SKM-1 (cell line): ENCODE results near the gene MEIKIN.

Experiments
- DNase-seq: peaks from one replicate; lab custom pipeline; 2025; ENCODE audit not compliant: unreplicated experiment; lab: John Stamatoyannopoulos, UW

The MEIKIN gene

GRCh38 chr5:131945551-131946168 lies at the start of gene MEIKIN:
Gene MEIKIN, minus strand, starts transcription at chr5:131945663. Its CDS starts 158 bp downstream, at chr5:131945505.
- DNase-seq = no peak

GRCh38 chr5:131994533-131995226 lies 49.2 kb upstream of the MEIKIN start:
- no peak for DNase-seq

DNA sequence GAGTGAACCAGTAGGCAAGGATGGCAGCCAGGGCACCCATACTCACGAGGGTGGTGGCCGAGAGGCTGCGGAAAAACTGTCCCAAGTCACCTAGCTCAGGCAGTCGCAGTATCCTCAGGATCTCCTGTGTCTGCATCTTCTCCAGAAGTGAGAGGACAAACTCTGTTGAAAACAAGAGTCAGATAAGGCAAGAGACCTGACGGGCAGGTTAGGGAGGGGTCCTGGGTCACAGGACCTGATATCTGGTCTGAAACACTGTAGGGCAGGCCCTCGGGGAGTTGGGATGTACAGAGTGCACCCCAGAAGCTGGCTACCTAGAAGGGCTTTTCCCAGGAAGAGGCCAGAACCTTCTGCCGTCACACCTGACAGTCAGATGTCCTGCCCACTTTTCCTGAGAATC lies 48.6 kb upstream of the MEIKIN start:
- DNase-seq = no peak

- DNase-seq = no peak
Measured at GRCh38 chr5:131993676-131994075, 48.2 kb upstream of the MEIKIN start.

GRCh38 chr5:131992370-131992769 lies 46.9 kb upstream of the MEIKIN start:
- no peak for DNase-seq

- DNase-seq = no peak
Measured at GRCh38 chr5:131991593-131992324, 46.3 kb upstream of the MEIKIN start.

DNA sequence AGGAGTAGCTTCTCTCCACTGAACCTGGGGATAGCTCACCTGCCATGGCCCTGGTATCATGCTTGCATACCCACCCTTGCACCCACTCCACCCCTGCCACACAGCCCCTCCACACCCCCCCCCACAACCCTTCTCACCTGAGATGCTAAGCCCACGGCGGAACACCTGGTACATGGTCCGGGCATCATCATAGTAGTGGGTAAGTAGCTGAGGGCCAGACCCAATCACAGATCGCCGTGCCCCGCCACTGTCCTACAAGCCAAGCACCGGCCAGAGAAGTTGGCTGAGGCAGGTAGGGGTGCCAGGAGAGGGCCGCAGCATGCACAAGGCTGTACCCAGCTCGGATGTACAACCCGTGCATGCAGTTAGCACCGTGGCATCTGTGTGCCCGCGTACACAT lies 45.3 kb upstream of the MEIKIN start:
- DNase-seq = no peak

DNA sequence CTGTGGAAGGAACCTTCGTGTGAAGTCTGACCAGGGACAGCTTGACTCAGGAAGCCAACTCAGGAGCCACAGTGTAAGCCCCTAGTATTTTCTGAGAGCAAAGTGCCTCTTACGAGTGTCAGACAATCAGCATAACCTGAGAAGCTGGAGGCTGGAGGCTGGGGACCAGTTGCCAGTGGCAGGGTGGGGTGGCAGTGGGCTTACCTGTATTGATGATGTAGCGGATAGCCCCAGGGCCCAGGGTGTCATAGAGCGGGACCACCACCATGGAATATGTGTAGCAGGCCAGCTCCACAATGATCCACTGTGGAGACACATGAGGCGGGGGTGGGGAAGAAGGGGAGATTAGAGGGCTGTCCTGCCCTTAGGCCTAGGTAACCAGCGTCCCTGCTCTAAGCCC lies 43.1 kb upstream of the MEIKIN start:
- no peak for DNase-seq

- DNase-seq = no peak
Measured at GRCh38 chr5:131987251-131987650, 41.8 kb upstream of the MEIKIN start.

DNA sequence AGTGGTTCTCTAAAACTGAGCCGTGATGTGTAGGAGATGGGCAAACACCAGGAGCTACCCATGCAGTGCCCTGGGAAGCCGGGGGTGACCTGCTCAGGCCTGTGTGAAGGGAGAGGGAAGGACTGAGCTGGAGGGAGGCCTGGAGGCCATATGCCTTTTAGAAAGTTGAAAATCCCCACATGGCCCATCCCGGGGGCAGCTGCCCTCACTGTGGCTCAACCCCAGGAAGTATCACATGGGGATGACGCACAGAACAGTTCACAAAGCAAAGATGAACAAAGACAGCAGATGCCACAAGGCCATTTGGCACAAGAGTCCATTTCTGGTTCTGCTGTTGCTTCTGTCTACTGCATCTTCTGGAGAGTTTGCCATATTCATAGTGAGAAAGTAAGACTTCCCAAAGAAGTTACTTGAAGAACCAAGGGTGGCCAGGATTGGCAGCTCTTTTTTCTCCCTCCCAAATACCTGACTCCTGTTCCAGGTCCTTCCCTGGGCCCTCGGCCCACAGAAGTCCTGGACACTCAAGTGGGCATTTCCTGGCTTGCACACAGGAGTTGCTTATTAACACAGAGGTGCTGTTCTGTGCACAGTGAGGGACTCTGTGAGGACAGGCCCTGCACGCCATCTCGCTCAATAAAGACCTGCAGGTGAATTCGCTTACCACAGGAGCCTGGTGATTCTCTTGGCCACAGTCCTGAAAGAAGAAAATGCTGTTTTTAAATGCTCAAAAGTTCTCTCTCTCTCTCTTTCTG lies 40.9 kb upstream of the MEIKIN start:
- DNase-seq = no peak

DNA sequence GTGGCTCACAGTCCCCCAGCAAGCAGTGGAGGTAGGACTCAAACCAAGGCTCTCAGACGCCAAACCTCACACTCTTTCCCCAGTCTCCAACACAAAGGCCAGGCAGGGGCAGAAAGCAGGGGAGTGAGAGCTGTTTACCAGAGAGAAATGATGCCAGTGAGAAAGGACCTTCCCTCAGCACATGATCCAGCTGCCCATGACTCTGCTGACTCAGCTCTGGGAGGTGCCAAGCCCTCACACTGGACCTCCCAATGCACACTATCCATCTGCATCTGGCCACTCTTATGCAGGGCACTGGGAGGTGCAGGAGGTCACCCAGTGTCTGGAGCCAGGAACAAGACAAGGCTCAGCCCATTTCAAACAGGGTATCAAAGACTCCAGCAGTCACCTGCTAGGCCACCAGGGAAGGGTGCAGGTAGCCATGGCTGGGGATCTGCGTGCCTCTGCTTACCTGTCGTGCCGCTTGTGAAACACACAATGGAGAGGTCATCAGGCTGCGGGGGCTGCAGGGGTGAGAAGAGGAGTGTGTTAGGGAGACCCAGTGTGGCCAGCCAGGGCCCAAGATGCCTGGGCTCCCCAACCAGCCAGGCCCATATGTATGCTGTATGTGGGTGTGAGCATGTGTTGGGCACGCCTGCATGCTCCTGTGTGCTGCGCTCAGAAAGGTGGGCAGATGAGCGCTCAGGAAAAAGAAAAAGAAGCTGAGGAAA lies 39.6 kb upstream of the MEIKIN start:
- DNase-seq = no peak

GRCh38 chr5:131983244-131983771 lies 37.8 kb upstream of the MEIKIN start:
- DNase-seq = no peak

- no peak for DNase-seq
Measured at GRCh38 chr5:131981516-131981915, 36.1 kb upstream of the MEIKIN start.

DNA sequence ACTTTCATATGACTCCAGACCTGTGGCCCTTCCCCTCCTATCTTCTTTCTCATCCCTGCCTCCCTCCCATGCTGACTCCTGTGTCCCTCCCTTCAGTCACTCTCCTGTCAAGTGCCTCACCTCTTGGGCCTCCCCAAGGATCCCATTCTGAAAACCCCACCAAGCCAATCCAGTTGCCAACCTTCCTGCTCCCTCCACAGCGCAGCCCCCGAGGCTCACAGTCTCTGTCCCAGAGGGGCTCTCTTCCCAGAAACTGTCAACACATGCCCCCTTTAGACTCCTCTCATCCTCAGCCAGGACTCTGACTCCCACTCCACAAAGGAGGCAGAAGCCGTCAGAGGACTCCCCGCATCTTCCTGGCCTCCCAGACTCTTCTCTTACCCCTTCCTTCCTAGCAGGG lies 35.2 kb upstream of the MEIKIN start:
- DNase-seq = no peak

- DNase-seq = no peak
Measured at GRCh38 chr5:131979816-131980215, 34.4 kb upstream of the MEIKIN start.

DNA sequence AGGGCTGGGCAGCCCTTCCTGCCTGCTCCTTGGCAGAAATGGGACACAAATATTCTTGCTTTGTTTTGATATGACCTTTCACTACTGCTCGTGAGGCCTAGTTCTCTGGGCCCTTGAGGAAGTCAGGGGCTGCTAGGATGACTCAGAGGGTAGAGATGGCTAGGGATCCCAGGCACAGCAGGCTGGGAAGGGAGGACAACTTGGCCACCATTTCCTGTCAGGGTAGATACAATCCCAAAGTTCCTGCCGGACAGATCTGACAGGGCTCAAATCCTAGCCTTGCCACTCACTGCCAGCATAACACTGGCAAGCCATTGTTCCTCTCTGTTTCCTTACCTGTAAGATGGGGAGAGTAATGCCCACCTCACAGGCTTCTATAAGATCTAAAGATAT lies 31.7 kb upstream of the MEIKIN start:
- no peak for DNase-seq

GRCh38 chr5:131976414-131977211 lies 31.1 kb upstream of the MEIKIN start:
- DNase-seq = no peak

DNA sequence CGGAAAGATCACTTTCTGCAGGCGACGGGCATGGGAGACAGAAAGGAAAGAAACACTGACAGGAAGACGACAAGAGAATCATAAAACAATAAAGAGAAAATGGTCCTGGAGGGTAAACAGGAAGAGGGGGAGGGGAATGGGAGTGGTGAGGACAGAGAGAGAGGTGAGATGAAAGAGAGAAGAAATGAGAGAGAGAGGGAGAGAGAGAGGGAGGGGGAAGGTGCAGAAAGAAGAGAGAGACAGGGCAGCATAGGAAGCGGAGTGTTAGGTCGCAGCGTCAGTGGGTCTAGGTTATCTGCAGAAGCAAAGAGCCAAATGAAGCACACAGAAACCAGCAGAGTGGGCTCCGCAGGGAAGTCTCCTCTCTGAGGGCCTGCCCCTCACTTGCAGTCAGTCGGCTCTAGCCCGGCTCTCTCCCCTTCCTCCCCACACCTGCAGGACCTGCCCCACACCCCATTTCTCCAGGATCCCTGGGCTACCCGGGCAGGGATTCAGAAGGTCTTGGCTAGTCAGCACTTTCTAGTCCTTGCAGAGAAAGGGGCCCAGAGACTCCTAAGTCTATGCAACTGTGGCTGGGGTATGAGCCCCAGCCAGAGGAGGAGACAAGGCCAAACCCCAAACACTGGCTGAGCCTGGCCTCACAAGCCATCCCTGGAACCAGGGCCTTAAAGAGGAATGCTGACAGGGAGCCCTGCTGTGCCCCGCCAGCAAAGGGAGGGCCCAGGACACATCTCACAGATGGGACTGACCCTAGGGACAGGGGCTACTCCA lies 29.7 kb upstream of the MEIKIN start:
- DNase-seq = no peak

GRCh38 chr5:131974622-131974955 lies 29.1 kb upstream of the MEIKIN start:
- no peak for DNase-seq
